ENCODE data around the gene HHIPL1. TPM values are rescaled to one million over a fixed set of nuclear protein-coding genes. Genes with fewer than 3 reads are reported as not detected.

Gene HHIPL1
- total RNA-seq, 1 donor from 2014 or later: 0.32 TPM

GRCh38 chr14:99683619-99684409 lies 38.9 kb downstream of the HHIPL1 start, which contains the start of gene CYP46A1:
Gene CYP46A1, plus strand, starts transcription at chr14:99684298. Its CDS starts 120 bp downstream, at chr14:99684418.
- Histone ChIP-seq H3K9me3 (ENCODE audit: low read depth) (no peaks in the 10 kb centered on the region), H3K36me3 (no peaks in the 10 kb centered on the region), H3K4me1 (peaks cover 4% of the 10 kb centered on the region), H3K27me3 (no peaks in the 10 kb centered on the region), H3F3A (ENCODE audit: low read depth) (peaks cover 16% of the 10 kb centered on the region), H3K27ac (no peak within 1 kb of the TSS), H3K4me2 (peak within 1 kb of the TSS; percentile 98), H3K9ac (peak within 1 kb of the TSS; percentile 72), H3K4me3 (peak within 1 kb of the TSS; percentile 98), H4K20me1 (ENCODE audit: low read depth) (no peaks in the 10 kb centered on the region), H2AFZ (replicated peaks) (peak within 1 kb of the TSS; percentile 99), H3K79me2 (ENCODE audit: low read depth) (no peaks in the 10 kb centered on the region)
- Mint-ChIP-seq H3K36me3 (no peaks in the 10 kb centered on the region), H3K27me3 (ENCODE audit: insufficient read depth, low read depth) (peaks cover 8% of the 10 kb centered on the region), H3K27ac (no peak within 1 kb of the TSS), H3K4me3 (peak within 1 kb of the TSS; percentile 93), H3K4me1 (peaks cover 33% of the 10 kb centered on the region), H3K9me3 (peaks cover 2% of the 10 kb centered on the region)
- peak; percentile 100 for DNase-seq (ENCODE audit: low spot score)
- TF ChIP-seq EZH2 (IDR thresholded peaks at IDR 0.05) (no peak), CTCF (IDR thresholded peaks at IDR 0.05) (no peak), EZH2phosphoT487 (IDR thresholded peaks at IDR 0.05) (no peak)

GRCh38 chr14:99684410-99684934 lies 39.5 kb downstream of the HHIPL1 start:
- no peaks in the 10 kb centered on the region for H3K36me3 Mint-ChIP-seq
- H3K4me3 Mint-ChIP-seq: peak overlapping the region; percentile 88
- H3K4me1 Mint-ChIP-seq: peaks cover 33% of the 10 kb centered on the region
- H2AFZ ChIP-seq (replicated peaks): peak overlapping the region; percentile 99
- no peaks in the 10 kb centered on the region for H3K79me2 ChIP-seq (ENCODE audit: low read depth)
- no peak overlapping the region for H3K27ac ChIP-seq
- H3K27me3 Mint-ChIP-seq (ENCODE audit: insufficient read depth, low read depth): peaks cover 8% of the 10 kb centered on the region
- peak overlapping the region; percentile 90 for H3K4me2 ChIP-seq
- H3K4me3 ChIP-seq: peak overlapping the region; percentile 81
- H4K20me1 ChIP-seq (ENCODE audit: low read depth): no peaks in the 10 kb centered on the region
- H3K27me3 ChIP-seq: no peaks in the 10 kb centered on the region
- no peak overlapping the region for H3K9ac ChIP-seq
- peaks cover 16% of the 10 kb centered on the region for H3F3A ChIP-seq (ENCODE audit: low read depth)
- no peak for TF ChIP-seq CTCF (IDR thresholded peaks at IDR 0.05)
- peak; percentile 35 for TF ChIP-seq EZH2 (IDR thresholded peaks at IDR 0.05)
- H3K27ac Mint-ChIP-seq: no peak overlapping the region
- H3K36me3 ChIP-seq: no peaks in the 10 kb centered on the region
- no peaks in the 10 kb centered on the region for H3K9me3 Mint-ChIP-seq
- DNase-seq (ENCODE audit: low spot score): no peak
- H3K9me3 ChIP-seq (ENCODE audit: low read depth): no peaks in the 10 kb centered on the region
- peaks cover 4% of the 10 kb centered on the region for H3K4me1 ChIP-seq

- Histone ChIP-seq H3K9ac (no peak overlapping the region), H3K4me1 (peaks cover 4% of the 10 kb centered on the region), H4K20me1 (ENCODE audit: low read depth) (no peaks in the 10 kb centered on the region), H3K9me3 (ENCODE audit: low read depth) (no peaks in the 10 kb centered on the region), H3K36me3 (no peaks in the 10 kb centered on the region), H3F3A (ENCODE audit: low read depth) (peaks cover 16% of the 10 kb centered on the region), H3K79me2 (ENCODE audit: low read depth) (no peaks in the 10 kb centered on the region), H3K27ac (no peak overlapping the region), H3K4me3 (no peak overlapping the region), H3K4me2 (no peak overlapping the region), H2AFZ (replicated peaks) (no peak overlapping the region), H3K27me3 (no peaks in the 10 kb centered on the region)
- no peaks in the 10 kb centered on the region for H3K9me3 Mint-ChIP-seq
- no peak for TF ChIP-seq CTCF (IDR thresholded peaks at IDR 0.05)
- TF ChIP-seq EZH2 (IDR thresholded peaks at IDR 0.05): no peak
- no peak for TF ChIP-seq EZH2phosphoT487 (IDR thresholded peaks at IDR 0.05)
- peak overlapping the region; percentile 88 for H3K4me3 Mint-ChIP-seq
- H3K36me3 Mint-ChIP-seq: no peaks in the 10 kb centered on the region
- H3K4me1 Mint-ChIP-seq: peaks cover 33% of the 10 kb centered on the region
- peak; percentile 44 for DNase-seq (ENCODE audit: low spot score)
- peaks cover 8% of the 10 kb centered on the region for H3K27me3 Mint-ChIP-seq (ENCODE audit: insufficient read depth, low read depth)
- H3K27ac Mint-ChIP-seq: no peak overlapping the region
Observed at GRCh38 chr14:99685151-99685591, 40.2 kb downstream of the HHIPL1 start.
